GM12864 (cell line): ENCODE measurements around the gene DNAH9.
"Not testable (repeated sequence)": the region's sequence is repeated elsewhere in the genome, so short reads cannot be mapped to it uniquely, and the experiment has no call there.

ENCODE experiments used
- DNase-seq: peaks from one replicate; pipeline ENCODE4 v3.0.0-alpha.2; 2011; ENCODE audit warnings: low read depth
- H3K4me3 ChIP-seq: 2 replicates; pipeline ENCODE4 v1.5.1; 2011; ENCODE audit warnings: mild to moderate bottlenecking, low read depth, low read length, control low read depth
- TF ChIP-seq, protein P1 (sequence below): IDR thresholded peaks from 2 replicates; pipeline ENCODE4 v1.5.1; 2011; ENCODE audit warnings: low read depth, mild to moderate bottlenecking, moderate library complexity, low read length, control low read depth, inconsistent platforms; ENCODE audit errors: missing control alignments

Gene DNAH9

DNA sequence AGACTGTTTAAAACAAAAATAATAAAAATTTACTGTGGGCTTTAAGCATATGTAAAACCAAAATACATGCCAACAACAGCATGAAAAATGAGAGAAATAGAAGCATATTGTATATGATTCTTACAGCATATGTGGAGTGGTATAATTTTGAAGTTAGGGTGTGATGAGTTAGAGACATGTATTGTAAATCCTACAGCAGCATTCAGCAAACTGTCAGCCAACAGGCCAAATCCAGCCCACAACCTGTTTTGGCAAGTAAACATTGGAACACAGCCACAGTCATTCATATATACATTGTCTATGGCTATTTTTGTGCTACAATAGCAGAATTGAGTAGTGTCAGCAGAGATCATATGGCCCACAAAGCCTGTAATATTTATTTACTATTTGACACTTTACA is 356.7 kb downstream of the DNAH9 start:
- no peak for DNase-seq
- no peak overlapping the region for H3K4me3 ChIP-seq
- TF ChIP-seq, protein P1, sequence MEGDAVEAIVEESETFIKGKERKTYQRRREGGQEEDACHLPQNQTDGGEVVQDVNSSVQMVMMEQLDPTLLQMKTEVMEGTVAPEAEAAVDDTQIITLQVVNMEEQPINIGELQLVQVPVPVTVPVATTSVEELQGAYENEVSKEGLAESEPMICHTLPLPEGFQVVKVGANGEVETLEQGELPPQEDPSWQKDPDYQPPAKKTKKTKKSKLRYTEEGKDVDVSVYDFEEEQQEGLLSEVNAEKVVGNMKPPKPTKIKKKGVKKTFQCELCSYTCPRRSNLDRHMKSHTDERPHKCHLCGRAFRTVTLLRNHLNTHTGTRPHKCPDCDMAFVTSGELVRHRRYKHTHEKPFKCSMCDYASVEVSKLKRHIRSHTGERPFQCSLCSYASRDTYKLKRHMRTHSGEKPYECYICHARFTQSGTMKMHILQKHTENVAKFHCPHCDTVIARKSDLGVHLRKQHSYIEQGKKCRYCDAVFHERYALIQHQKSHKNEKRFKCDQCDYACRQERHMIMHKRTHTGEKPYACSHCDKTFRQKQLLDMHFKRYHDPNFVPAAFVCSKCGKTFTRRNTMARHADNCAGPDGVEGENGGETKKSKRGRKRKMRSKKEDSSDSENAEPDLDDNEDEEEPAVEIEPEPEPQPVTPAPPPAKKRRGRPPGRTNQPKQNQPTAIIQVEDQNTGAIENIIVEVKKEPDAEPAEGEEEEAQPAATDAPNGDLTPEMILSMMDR, result no peak

DNA sequence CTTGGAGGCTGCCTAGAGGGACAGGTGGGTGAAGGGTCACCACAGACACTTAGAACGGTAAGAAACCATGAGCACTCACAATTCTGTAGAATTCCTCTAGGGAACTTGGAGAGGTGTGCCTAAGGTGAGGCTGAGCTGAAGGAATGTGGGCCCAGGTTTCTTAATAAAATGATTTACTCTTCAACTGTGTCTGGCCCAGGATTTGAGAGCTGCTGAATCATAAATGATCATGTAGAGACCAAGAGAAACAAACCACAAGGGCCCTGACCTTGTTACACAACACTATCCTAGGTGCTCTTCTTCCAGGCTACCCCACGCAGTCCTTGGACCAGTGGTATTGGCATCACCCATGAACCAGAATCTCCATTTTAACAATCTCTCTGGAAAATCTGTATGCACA is 371.3 kb downstream of the DNAH9 start:
- TF ChIP-seq, protein P1, result no peak
- H3K4me3 ChIP-seq, result no peak overlapping the region
- no peak for DNase-seq

DNA sequence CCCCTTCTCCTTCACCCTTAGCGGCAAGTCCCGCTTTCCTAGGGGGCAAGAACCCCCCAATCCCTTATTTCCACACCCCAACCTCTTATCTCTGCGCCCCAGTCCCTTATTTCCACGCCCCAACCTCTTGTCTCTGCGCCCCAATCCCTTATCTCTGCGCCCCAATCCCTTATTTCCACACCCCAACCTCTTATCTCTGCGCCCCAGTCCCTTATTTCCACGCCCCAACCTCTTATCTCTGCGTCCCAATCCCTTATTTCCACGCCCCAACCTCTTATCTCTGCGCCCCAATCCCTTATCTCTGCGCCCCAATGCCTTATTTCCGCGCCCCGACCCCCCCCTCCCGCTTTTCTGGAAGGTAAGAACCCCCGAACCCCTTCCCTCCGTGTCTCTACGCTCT is 374.5 kb downstream of the DNAH9 start:
- H3K4me3 ChIP-seq, DNase-seq: not testable (repeated sequence)

DNA sequence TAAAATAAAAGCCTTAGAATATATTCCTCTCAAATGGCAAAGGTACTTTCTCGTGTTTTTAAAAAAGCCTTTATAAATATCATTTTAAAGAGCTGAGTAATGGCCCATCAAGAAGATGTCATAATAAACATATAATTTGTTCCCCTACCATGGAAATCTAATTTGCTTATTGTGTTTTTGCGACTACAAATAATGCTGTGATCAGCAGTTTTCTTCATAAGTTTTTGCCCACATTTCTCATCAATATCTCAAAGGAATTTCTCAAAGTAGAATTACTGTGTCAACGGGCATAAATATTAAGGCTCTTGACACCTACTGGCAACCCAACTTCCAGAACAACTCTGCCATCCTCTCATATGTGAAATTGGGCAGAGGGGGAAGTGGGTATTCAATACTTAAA is 381.5 kb downstream of the DNAH9 start:
- TF ChIP-seq, protein P1, result no peak
- DNase-seq, result no peak
- no peak overlapping the region for H3K4me3 ChIP-seq

DNA sequence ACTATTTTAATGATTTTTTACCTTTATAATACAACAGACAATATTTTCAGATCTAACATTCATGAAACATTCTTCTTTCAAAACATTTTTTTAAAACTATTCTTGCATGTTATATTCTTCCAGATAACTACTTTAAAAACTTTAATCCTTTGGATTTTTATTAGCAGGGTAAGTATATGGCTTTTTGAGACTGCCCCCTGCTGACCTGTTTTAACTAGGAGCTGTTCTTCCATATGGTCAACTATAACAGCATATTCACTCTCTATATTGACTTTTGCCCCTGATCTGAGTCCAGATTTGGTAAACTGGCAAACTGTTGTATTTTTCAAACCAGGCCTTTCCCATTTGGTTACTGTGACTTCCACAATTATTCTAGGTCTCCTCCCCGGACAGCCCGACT is 382.5 kb downstream of the DNAH9 start:
- DNase-seq, result no peak
- TF ChIP-seq, protein P1, result peak; percentile 20
- no peak overlapping the region for H3K4me3 ChIP-seq

DNA sequence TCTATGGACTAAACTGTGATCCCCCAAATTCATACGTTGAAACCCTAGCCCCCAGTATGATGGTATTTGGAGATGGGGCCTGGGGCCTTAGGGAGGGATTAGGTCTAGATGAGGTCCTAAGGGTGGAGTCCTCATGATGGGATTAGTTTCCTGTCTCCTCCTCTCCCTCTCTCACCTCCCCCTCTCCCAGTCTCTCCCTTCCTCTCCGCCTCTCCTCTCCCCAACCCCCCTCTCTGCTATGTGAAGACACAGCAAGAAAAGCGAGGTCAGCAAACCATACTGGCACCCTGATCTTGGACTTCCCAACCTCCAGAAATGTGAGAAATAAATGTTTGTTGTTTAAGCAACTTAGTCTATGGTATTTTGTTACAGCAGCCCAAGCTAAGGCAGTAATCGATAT is 383.6 kb downstream of the DNAH9 start:
- H3K4me3 ChIP-seq, result no peak overlapping the region
- TF ChIP-seq, protein P1, result no peak

DNA sequence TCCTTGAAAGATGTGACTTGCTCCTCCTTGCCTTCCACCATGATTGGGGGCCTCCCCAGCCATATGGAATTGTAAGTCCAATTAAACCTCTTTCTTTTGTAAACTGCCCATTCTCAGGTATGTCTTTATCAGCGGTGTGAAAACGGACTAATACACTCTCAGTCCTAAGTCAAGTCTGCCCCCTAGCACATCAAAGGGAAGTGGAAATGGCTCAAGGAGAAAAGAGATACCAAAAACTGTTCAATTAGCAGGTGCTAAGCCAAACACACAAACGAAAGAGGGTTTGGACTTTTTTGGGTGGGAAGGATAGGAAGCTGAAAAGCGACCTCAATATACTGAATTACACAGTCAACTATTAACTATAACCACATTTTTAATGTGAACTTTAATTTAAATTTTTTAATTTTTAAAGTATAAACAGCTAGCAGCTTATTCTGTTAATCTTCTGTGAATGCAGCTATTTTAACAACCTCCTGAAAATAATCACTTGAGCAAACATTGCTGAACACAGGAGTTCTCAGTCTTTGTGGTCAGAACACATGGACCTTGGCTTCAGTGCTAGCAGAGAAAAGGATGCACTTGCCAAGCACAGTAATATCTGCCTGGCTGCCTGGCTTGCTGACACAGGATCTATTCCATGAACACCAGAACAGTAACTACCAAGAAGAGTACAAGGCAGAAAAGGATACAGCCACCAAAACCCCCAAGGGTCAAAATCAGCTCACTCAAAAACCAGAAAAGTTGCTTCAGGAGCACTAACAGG is 388.1 kb downstream of the DNAH9 start:
- no peak overlapping the region for H3K4me3 ChIP-seq
- no peak for DNase-seq
- TF ChIP-seq, protein P1, result no peak

More for the DNA sequence above, 383.6 kb downstream of the DNAH9 start:
- DNase-seq, result no peak

DNA sequence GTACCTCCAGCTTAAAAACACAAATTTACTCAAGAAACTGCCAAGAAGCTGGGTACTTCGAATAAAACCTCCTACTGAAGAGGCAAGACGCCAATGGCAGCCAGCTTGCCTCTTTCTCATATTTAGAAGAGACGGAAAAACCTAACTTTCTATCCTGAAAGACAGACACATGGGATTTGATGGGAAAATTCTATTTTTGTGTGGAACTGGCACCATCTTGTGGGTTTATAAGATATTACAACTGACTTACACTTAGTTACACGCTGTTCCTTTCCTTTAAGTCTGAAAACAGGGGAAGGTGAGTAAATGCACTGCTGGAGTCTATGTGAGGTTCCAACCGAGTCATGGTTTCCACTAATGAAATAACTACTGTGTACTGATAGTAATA is 388.7 kb downstream of the DNAH9 start:
- H3K4me3 ChIP-seq, result no peak overlapping the region
- DNase-seq, result no peak
- TF ChIP-seq, protein P1, result peak; percentile 42
